T-cell (primary cell): ENCODE measurements around the gene DSCAM. TPM values are rescaled to one million over a fixed set of nuclear protein-coding genes. Genes with fewer than 3 reads are reported as not detected.

Experiments
- ATAC-seq, 4 experiments: fragments of 200-7000 bp in 3 of 4; fragments of 150-1000 bp in 1 of 4; cut with Tn5 transposase; replicated peaks in 1 of 4; 1 replicate in 3 of 4; 2 replicates in 1 of 4; pipeline ENCODE4 v1.10.0; 2021; ENCODE audit warnings: moderate library complexity in 3 of 4, mild to moderate bottlenecking in 2 of 4, moderate number of reproducible peaks in 1 of 4
- CTCF ChIA-PET, 2 donors: fragments of 300-600 bp; sonication (Branson Sonifier 250); formaldehyde crosslinking; loops; one replicate each; lab custom pipeline; 2022; ENCODE audit warnings: antibody characterized with exemption in 2 of 2; lab: Charles Lee
- POLR2A ChIA-PET, 2 donors: fragments of 300-600 bp; sonication (Branson Sonifier 250); formaldehyde crosslinking; loops; one replicate each; lab custom pipeline; 2022; ENCODE audit warnings: antibody characterized with exemption in 2 of 2; lab: Charles Lee
- DNase-seq, 35 experiments: peaks; one replicate each; pipeline versions ENCODE4 v3.0.0 to v3.0.0-alpha.2; 2013 to 2023
- H3K27ac ChIP-seq: one replicate; pipeline ENCODE4 v1.5.1; 2013; ENCODE audit warnings: low read length
- H3K27me3 ChIP-seq, 2 experiments: replicated peaks in 1 of 2; 1 replicate in 1 of 2; 2 replicates in 1 of 2; pipeline versions ENCODE4 v1.6.1 to v1.7.0; 2013; ENCODE audit warnings: low read length in 1 of 2, mixed read lengths in 1 of 2; ENCODE audit not compliant: control insufficient read depth in 2 of 2, insufficient read depth in 2 of 2; ENCODE audit errors: extremely low read depth in 1 of 2
- H3K36me3 ChIP-seq, 2 donors: 1 replicate in 1 of 2; 2 replicates in 1 of 2; pipeline versions ENCODE4 v1.6.1 to v1.7.0; 2013; ENCODE audit warnings: low read length in 1 of 2; ENCODE audit not compliant: control insufficient read depth in 2 of 2, insufficient read depth in 1 of 2; ENCODE audit errors: extremely low read depth in 1 of 2
- H3K4me1 ChIP-seq, 2 experiments: 1 replicate in 1 of 2; 2 replicates in 1 of 2; pipeline versions ENCODE4 v1.6.1 to v1.7.0; 2013; ENCODE audit warnings: low read length in 2 of 2, mixed read lengths in 1 of 2; ENCODE audit not compliant: insufficient read depth in 2 of 2, control insufficient read depth in 1 of 2; ENCODE audit errors: extremely low read depth in 1 of 2
- H3K4me3 ChIP-seq, 2 donors: 1 replicate in 1 of 2; 2 replicates in 1 of 2; pipeline versions ENCODE4 v1.5.1 to v1.7.0; 2013; ENCODE audit warnings: mild to moderate bottlenecking in 2 of 2, low read length in 1 of 2, moderate library complexity in 1 of 2; ENCODE audit not compliant: control insufficient read depth in 1 of 2; ENCODE audit errors: extremely low read depth in 1 of 2
- H3K9me3 ChIP-seq: 2 replicates; pipeline ENCODE4 v1.7.0; 2013
- H3K27ac Mint-ChIP-seq, 2 donors: one replicate each; pipeline ENCODE4 v1.8.0; 2020 to 2021; ENCODE audit warnings: mild to moderate bottlenecking in 2 of 2, mixed read lengths in 2 of 2
- H3K27me3 Mint-ChIP-seq, 2 donors: one replicate each; pipeline ENCODE4 v1.8.0; 2021 to 2022; ENCODE audit warnings: mixed read lengths in 2 of 2
- H3K36me3 Mint-ChIP-seq: one replicate; pipeline ENCODE4 v1.8.0; 2021; ENCODE audit warnings: mixed read lengths
- H3K4me1 Mint-ChIP-seq, 3 donors: one replicate each; pipeline ENCODE4 v1.8.0; 2020 to 2022; ENCODE audit warnings: mixed read lengths in 3 of 3, mild to moderate bottlenecking in 1 of 3
- H3K4me3 Mint-ChIP-seq, 3 donors: one replicate each; pipeline ENCODE4 v1.8.0; 2020 to 2022; ENCODE audit warnings: mild to moderate bottlenecking in 3 of 3, mixed read lengths in 3 of 3, moderate library complexity in 3 of 3
- H3K9me3 Mint-ChIP-seq, 3 donors: one replicate each; pipeline ENCODE4 v1.8.0; 2020 to 2022; ENCODE audit warnings: mixed read lengths in 3 of 3
- whole genome bisulfite sequencing: methylation state at CpG from one replicate; pipeline ENCODE4 v1.1.5; 2013; ENCODE audit warnings: missing lambda C conversion rate; ENCODE audit not compliant: insufficient coverage; 5-methylcytosine and 5-hydroxymethylcytosine counted together
- total RNA-seq, 35 experiments: library from RNA in 6 of 35; stranded (reverse) in 6 of 35; fragments of 120-200 nt in 1 of 35; gene quantifications; one replicate each; pipeline versions ENCODE4 v1.2.1 to v1.2.4 and lab custom pipeline; 2013 to 2026

The DSCAM gene
- total RNA-seq, 5 donors from 2014 or later (not counting 1 experiment from before 2014, with no cell fraction given): not detected

DNA sequence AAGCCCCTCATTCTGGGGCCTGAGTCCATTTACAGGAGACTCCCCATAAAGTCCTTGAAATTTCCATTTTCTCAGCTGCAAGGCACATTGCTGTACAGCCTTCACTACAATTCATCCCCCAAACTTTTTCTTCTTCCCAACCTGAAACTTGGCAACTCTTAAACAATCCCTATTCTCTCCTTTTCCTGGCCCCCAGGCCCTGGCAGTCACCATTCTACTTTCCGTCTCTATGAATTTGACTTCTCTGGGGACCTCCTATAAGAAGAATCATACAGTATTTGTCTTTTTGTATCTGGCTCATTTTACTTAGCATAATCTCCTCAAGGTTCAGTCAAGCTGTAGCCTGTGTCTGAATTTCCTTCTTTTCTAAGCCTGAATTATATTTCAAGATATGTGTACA is 646.8 kb downstream of the DSCAM start:
- CTCF ChIA-PET: no interaction called here
- Mint-ChIP-seq H3K4me1 (no peaks in the 10 kb centered on the region), H3K36me3 (no peaks in the 10 kb centered on the region), H3K9me3 (peaks cover 6 to 15% (median 9%) of the 10 kb centered on the region in 3 donors), H3K27ac (no peak overlapping the region), H3K27me3 (peaks cover 0 to 5% of the 10 kb centered on the region in 2 donors), H3K4me3 (no peak overlapping the region)
- no peaks in the 10 kb centered on the region for H3K36me3 ChIP-seq
- POLR2A ChIA-PET: no interaction called here
- ATAC-seq (no peak), DNase-seq (no peak)
- H3K4me1 ChIP-seq: no peaks in the 10 kb centered on the region
- no peak overlapping the region for H3K27ac ChIP-seq
- no peaks in the 10 kb centered on the region for H3K27me3 ChIP-seq
- no peak overlapping the region for H3K4me3 ChIP-seq
- no peaks in the 10 kb centered on the region for H3K9me3 ChIP-seq
- WGBS: 100% methylated on average over 1 of the region's 1 CpG

DNA sequence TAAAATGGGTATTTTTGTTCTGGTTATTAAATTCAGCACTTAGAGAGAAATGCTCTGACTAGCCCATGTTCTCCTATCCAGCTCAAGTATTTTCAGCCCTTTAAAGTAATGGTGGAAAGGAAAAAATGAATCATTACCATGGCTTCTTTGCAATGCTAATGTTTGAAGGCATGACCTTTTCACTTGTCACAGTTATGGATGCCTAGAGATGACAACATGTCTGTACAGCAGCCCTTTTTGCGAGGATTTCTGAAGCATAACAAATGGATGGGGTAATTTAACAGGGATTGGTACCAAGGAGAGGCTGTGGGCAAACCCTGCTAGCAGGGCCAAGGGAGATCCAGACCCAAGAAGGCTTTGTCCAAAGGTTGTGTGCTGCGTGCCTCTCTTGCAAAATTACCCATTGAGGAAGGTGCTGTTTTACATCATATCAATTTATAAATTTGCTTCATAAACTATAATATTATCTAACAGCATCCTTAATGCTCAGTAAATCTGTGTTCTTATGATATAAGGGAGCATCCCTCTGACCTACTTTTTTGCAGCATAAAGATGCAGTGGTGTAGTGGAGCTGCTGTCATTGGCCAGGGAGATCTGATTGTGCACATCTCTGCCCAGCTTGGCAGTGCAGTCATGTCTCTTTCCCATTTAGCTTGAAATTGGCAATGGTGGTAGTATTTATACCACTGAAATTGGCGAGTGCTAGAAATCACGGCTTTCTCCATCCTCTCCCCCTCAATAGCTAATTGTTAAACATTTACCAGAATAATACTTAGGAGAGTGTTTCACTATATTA is 652.6 kb downstream of the DSCAM start:
- no peak overlapping the region for H3K27ac ChIP-seq
- Mint-ChIP-seq H3K36me3 (no peaks in the 10 kb centered on the region), H3K27ac (no peak overlapping the region), H3K27me3 (peaks cover 0 to 3% of the 10 kb centered on the region in 2 donors), H3K4me1 (no peaks in the 10 kb centered on the region), H3K4me3 (no peak overlapping the region), H3K9me3 (peaks cover 4 to 14% (median 12%) of the 10 kb centered on the region in 3 donors)
- no peaks in the 10 kb centered on the region for H3K9me3 ChIP-seq
- ChIA-PET POLR2A (no interaction called here), CTCF (no interaction called here)
- no peaks in the 10 kb centered on the region for H3K27me3 ChIP-seq
- no peak overlapping the region for H3K4me3 ChIP-seq
- no peaks in the 10 kb centered on the region for H3K4me1 ChIP-seq
- WGBS: 57% methylated on average over 1 of the region's 4 CpGs
- ATAC-seq: no peak
- no peaks in the 10 kb centered on the region for H3K36me3 ChIP-seq
- no peak for DNase-seq

DNA sequence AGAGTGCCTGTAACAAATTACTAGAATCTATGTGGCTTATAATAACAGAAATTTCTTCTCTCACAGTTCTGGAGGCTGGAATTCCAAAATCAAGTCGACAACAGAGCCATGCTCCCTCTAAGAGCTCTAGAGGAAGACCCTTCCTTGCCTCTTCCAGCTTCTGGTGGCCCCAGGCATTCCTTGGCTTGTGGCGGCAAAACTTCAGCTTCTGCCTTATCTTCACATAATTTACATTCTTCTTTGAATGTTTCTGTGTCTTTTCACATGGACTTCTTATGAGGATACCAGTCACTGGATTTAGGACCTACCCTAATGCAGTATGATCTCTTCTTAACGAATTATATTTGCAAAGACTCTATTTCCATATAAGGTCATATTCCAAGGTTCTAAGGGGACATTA is 655.3 kb downstream of the DSCAM start:
- no peaks in the 10 kb centered on the region for H3K4me1 Mint-ChIP-seq

DNA sequence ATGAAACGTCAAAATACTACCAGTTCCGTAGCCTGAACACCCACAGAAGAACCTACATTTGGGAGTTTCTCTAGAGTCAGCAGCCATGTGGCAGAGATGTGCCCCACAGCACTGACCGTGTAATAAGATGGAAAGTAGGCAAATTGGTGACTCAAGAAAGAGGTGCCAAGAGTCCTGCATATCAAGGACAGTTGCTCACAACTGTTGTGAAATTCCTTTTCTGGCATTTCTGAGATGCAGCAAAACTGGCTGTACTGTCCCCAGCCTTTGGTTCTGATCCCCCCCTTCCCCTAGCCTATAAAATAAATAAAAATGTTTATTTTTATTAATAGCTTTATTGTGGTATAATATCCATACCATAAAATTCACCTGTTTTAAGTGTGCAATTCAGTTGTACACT is 655.8 kb downstream of the DSCAM start:
- no peaks in the 10 kb centered on the region for H3K36me3 Mint-ChIP-seq
- H3K27ac Mint-ChIP-seq: no peak overlapping the region
- peaks cover 0 to 8% (median 4%) of the 10 kb centered on the region in 3 donors for H3K9me3 Mint-ChIP-seq
- H3K4me3 ChIP-seq: no peak overlapping the region
- no peaks in the 10 kb centered on the region for H3K4me1 ChIP-seq
- no peaks in the 10 kb centered on the region for H3K9me3 ChIP-seq
- POLR2A ChIA-PET: no interaction called here
- CTCF ChIA-PET: no interaction called here
- no peak overlapping the region for H3K4me3 Mint-ChIP-seq
- ATAC-seq: no peak
- WGBS: 72% methylated on average over 2 of the region's 3 CpGs
- H3K27me3 ChIP-seq: no peaks in the 10 kb centered on the region
- no peak overlapping the region for H3K27ac ChIP-seq
- H3K36me3 ChIP-seq: no peaks in the 10 kb centered on the region
- peaks cover 0 to 3% of the 10 kb centered on the region in 2 donors for H3K27me3 Mint-ChIP-seq
- H3K4me1 Mint-ChIP-seq: no peaks in the 10 kb centered on the region
- no peak for DNase-seq

More for the DNA sequence above, 655.3 kb downstream of the DSCAM start:
- H3K27me3 ChIP-seq: no peaks in the 10 kb centered on the region
- no peaks in the 10 kb centered on the region for H3K36me3 ChIP-seq
- H3K27ac ChIP-seq: no peak overlapping the region
- no peak for ATAC-seq
- 100% methylated on average over 1 of the region's 3 CpGs for WGBS
- ChIA-PET CTCF (no interaction called here), POLR2A (no interaction called here)
- Mint-ChIP-seq H3K36me3 (no peaks in the 10 kb centered on the region), H3K27me3 (peaks cover 0 to 3% of the 10 kb centered on the region in 2 donors), H3K4me3 (no peak overlapping the region), H3K27ac (no peak overlapping the region), H3K9me3 (peaks cover 3 to 10% (median 7%) of the 10 kb centered on the region in 3 donors)
- H3K4me1 ChIP-seq: no peaks in the 10 kb centered on the region
- H3K9me3 ChIP-seq: no peaks in the 10 kb centered on the region
- no peak for DNase-seq
- H3K4me3 ChIP-seq: no peak overlapping the region

DNA sequence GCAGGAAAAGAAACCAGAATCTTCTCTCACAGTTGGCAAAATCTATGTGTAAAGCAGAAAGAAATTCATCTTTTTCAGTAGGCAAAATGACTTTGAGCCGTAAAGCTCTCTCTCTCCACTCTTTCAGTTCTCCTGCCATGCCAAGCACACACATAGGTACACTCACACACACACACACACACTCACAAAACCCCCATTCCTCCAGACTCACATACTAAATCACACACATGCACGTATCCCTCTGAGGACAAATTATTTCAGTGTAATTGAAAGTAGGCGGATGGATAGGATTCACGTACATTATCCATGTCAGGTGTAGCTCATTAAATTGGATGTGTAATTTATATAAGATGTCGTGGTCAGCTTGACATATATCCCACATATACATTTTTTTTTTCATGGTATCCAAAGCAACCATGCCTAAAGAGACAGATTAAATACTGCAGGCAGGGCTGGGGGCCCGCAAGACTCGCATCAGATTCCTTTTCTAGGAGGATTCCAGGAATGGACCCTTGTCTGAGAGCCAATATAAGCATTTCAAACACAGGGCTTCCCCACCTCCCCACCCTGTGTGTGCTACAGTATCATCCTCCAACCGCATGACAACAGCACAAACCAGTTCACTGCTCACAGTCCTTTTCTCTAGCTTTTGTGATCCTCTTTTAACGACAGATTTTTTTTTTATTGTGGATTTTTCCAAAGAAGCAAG is 658.9 kb downstream of the DSCAM start:
- Mint-ChIP-seq H3K36me3 (no peaks in the 10 kb centered on the region), H3K9me3 (peaks cover 8 to 10% (median 8%) of the 10 kb centered on the region in 3 donors), H3K27ac (no peak overlapping the region), H3K4me3 (no peak overlapping the region), H3K27me3 (peaks cover 0 to 3% of the 10 kb centered on the region in 2 donors), H3K4me1 (no peaks in the 10 kb centered on the region)
- ATAC-seq: no peak
- Histone ChIP-seq H3K9me3 (no peaks in the 10 kb centered on the region), H3K27ac (no peak overlapping the region), H3K4me3 (no peak overlapping the region), H3K27me3 (no peaks in the 10 kb centered on the region), H3K36me3 (no peaks in the 10 kb centered on the region), H3K4me1 (no peaks in the 10 kb centered on the region)
- ChIA-PET POLR2A (no interaction called here), CTCF (no interaction called here)
- 100% methylated on average over 4 of the region's 9 CpGs for WGBS
- no peak for DNase-seq

DNA sequence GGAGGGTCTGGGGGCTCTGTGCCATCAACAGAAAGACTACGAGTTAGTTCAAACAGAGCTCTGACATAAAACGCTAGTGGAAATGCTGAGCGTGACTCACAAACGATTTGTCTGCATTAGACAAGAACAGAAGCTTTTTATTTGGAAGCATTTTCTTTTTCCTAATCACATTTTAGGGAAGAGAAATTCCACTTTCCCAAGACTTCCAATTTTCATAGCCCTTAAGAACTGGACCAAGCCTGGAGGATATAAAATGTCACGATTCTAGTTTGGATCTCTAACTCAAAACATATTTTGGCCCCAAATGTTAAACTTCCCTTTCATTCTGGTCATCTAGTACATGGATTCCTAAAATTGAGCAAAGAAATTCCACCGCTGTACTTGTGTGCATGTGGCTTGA is 659.7 kb downstream of the DSCAM start:
- no peak for DNase-seq

More for the DNA sequence above, 659.7 kb downstream of the DSCAM start:
- Histone ChIP-seq H3K4me1 (no peaks in the 10 kb centered on the region), H3K27me3 (no peaks in the 10 kb centered on the region), H3K27ac (no peak overlapping the region), H3K9me3 (no peaks in the 10 kb centered on the region), H3K4me3 (no peak overlapping the region), H3K36me3 (no peaks in the 10 kb centered on the region)
- Mint-ChIP-seq H3K4me3 (no peak overlapping the region), H3K9me3 (peaks cover 3 to 8% (median 6%) of the 10 kb centered on the region in 3 donors), H3K27ac (no peak overlapping the region), H3K27me3 (peaks cover 0 to 3% of the 10 kb centered on the region in 2 donors), H3K36me3 (no peaks in the 10 kb centered on the region), H3K4me1 (no peaks in the 10 kb centered on the region)
- WGBS: 73% methylated on average over 2 of the region's 6 CpGs
- POLR2A ChIA-PET: no interaction called here
- CTCF ChIA-PET: no interaction called here
- ATAC-seq: no peak
